Measurements from ENCODE around the gene RUNX1.

GRCh38 chr21:34796518-34797200 lies 252.4 kb downstream of the RUNX1 start:
- TF ChIP-seq CTCF (conservative IDR thresholded peaks at IDR 0.05) (no peak), ZFX (IDR thresholded peaks at IDR 0.05) (no peak)

All from C4-2B (cell line).